Endothelial cell of umbilical vein (primary cell): Measurements from ENCODE around the gene ARHGEF1. TPM values are rescaled to one million over a fixed set of nuclear protein-coding genes. Genes with fewer than 3 reads are reported as not detected.

Source experiments
- BruUV-seq: library from RNA; stranded (reverse); fragments of 400-500 nt; replicated peaks from 2 replicates; lab custom pipeline; 2021; lab: Mats Ljungman, UMichigan
- CTCF ChIA-PET: fragments of 300-600, 350-600 bp; sonication (Branson Sonifier 250); formaldehyde crosslinking; loops from one replicate; lab custom pipeline; 2021; ENCODE audit warnings: antibody characterized with exemption, inconsistent platforms; lab: Charles Lee
- POLR2A ChIA-PET: fragments of 300-600, 350-600 bp; sonication (Branson Sonifier 250); formaldehyde crosslinking; loops from one replicate; lab custom pipeline; 2021; ENCODE audit warnings: antibody characterized with exemption, inconsistent platforms; lab: Charles Lee
- DNase-seq: peaks from one replicate; pipeline ENCODE4 v3.0.0-alpha.2; 2011; ENCODE audit warnings: low read depth, low spot score
- FAIRE-seq: peaks from 2 replicates; lab custom pipeline; 2011; peaks lifted over from hg19 to GRCh38; lab: Jason Lieb, UNC
- H2AFZ ChIP-seq: 2 replicates; pipeline ENCODE4 v1.6.0; 2012; ENCODE audit warnings: low read depth, low read length, control low read depth, inconsistent platforms
- H3K27ac ChIP-seq: 2 replicates; pipeline ENCODE4 v1.5.1; 2011; ENCODE audit warnings: low read depth, mild to moderate bottlenecking, control low read depth, low read length, moderate library complexity; ENCODE audit not compliant: insufficient read depth
- H3K27me3 ChIP-seq, 2 experiments: 2 replicates each; pipeline versions ENCODE4 v1.6.0 to v1.6.1; 2011; ENCODE audit warnings: low read length in 2 of 2, mixed read lengths in 1 of 2; ENCODE audit not compliant: control insufficient read depth in 2 of 2, insufficient read depth in 2 of 2
- H3K36me3 ChIP-seq, 2 experiments: 2 replicates in 1 of 2; 3 replicates in 1 of 2; pipeline ENCODE4 v1.5.1; 2011; ENCODE audit warnings: low read length in 2 of 2, mild to moderate bottlenecking in 1 of 2, moderate library complexity in 1 of 2; ENCODE audit not compliant: control insufficient read depth in 2 of 2, insufficient read depth in 2 of 2; ENCODE audit errors: extremely low read depth in 1 of 2
- H3K4me1 ChIP-seq: 3 replicates; pipeline ENCODE4 v1.5.1; 2011; ENCODE audit warnings: mild to moderate bottlenecking, low read length; ENCODE audit not compliant: control insufficient read depth, insufficient read depth; ENCODE audit errors: extremely low read depth
- H3K4me2 ChIP-seq: 2 replicates; pipeline ENCODE4 v1.6.1; 2011; ENCODE audit warnings: low read length, control low read depth, mixed read lengths; ENCODE audit not compliant: insufficient read depth
- H3K4me3 ChIP-seq, 3 experiments: fragments of 200-600 bp in 1 of 3; sonication (generic), shearing (Covaris generic) in 1 of 3; replicated peaks in 1 of 3; 2 replicates each; pipeline ENCODE4 v1.5.1; 2011 to 2016; ENCODE audit warnings: control low read depth in 3 of 3, low read length in 3 of 3, mild to moderate bottlenecking in 2 of 3, inconsistent platforms in 1 of 3, low read depth in 1 of 3, moderate library complexity in 1 of 3; ENCODE audit not compliant: insufficient read depth in 1 of 3
- H3K79me2 ChIP-seq: 2 replicates; pipeline ENCODE4 v1.6.0; 2012; ENCODE audit warnings: low read length, inconsistent platforms; ENCODE audit not compliant: control insufficient read depth, insufficient read depth
- H3K9ac ChIP-seq: replicated peaks from 2 replicates; pipeline ENCODE3; 2011; ENCODE audit warnings: low read length, control low read depth; ENCODE audit not compliant: insufficient read depth; ENCODE audit errors: extremely low read depth
- H3K9me1 ChIP-seq: replicated peaks from 3 replicates; pipeline ENCODE4 v1.6.0; 2011; ENCODE audit warnings: mild to moderate bottlenecking, low read length; ENCODE audit not compliant: control insufficient read depth, insufficient read depth; ENCODE audit errors: extremely low read depth
- H3K9me3 ChIP-seq: replicated peaks from 2 replicates; pipeline ENCODE4 v1.5.1; 2012; ENCODE audit warnings: low read length, inconsistent platforms; ENCODE audit not compliant: control insufficient read depth, insufficient read depth
- H4K20me1 ChIP-seq: replicated peaks from 2 replicates; pipeline ENCODE3; 2011; ENCODE audit warnings: mild to moderate bottlenecking, low read length; ENCODE audit not compliant: control insufficient read depth, insufficient read depth; ENCODE audit errors: extremely low read depth
- CTCF ChIP-seq, 2 donors: IDR thresholded peaks; 1 replicate in 1 of 2; 2 replicates in 1 of 2; pipeline ENCODE4 v1.5.1; 2011; ENCODE audit warnings: low read length in 2 of 2, mild to moderate bottlenecking in 2 of 2, moderate library complexity in 2 of 2, control low read depth in 1 of 2, inconsistent platforms in 1 of 2, low read depth in 1 of 2; ENCODE audit not compliant: insufficient read depth in 1 of 2; ENCODE audit errors: extremely low read depth in 1 of 2
- EZH2 ChIP-seq: IDR thresholded peaks from 2 replicates; pipeline ENCODE4 v1.6.1; 2012; ENCODE audit warnings: borderline replicate concordance, low read depth, mild to moderate bottlenecking, moderate library complexity, low read length, inconsistent platforms; ENCODE audit not compliant: severe bottlenecking
- FOS ChIP-seq: IDR thresholded peaks from 2 replicates; pipeline ENCODE4 v1.6.1; 2011; ENCODE audit warnings: mild to moderate bottlenecking, low read length, moderate library complexity, borderline replicate concordance; ENCODE audit not compliant: insufficient read depth
- GATA2 ChIP-seq: IDR thresholded peaks from 2 replicates; pipeline ENCODE4 v1.7.0; 2011; ENCODE audit warnings: low read depth, mild to moderate bottlenecking, moderate library complexity, mixed read lengths, low read length; ENCODE audit not compliant: insufficient read length, insufficient read depth
- JUN ChIP-seq: IDR thresholded peaks from 2 replicates; pipeline ENCODE4 v1.6.1; 2011; ENCODE audit warnings: borderline replicate concordance, low read depth; ENCODE audit not compliant: insufficient read length, insufficient read depth
- MAX ChIP-seq: IDR thresholded peaks from 2 replicates; pipeline ENCODE4 v1.6.1; 2011; ENCODE audit not compliant: insufficient read depth, insufficient read length
- MYC ChIP-seq: IDR thresholded peaks from one replicate; pipeline ENCODE4 v1.6.1; 2011; ENCODE audit warnings: mild to moderate bottlenecking, low read depth, low read length
- POLR2A ChIP-seq: IDR thresholded peaks from 2 replicates; pipeline ENCODE4 v1.6.1; 2012; ENCODE audit warnings: low read depth, mild to moderate bottlenecking, control low read depth, low read length
- POLR2AphosphoS5 ChIP-seq: IDR thresholded peaks from 2 replicates; pipeline ENCODE4 v1.6.1; 2012; ENCODE audit warnings: low read depth, mild to moderate bottlenecking, control low read depth, low read length, moderate library complexity; ENCODE audit not compliant: insufficient read depth
- dilution Hi-C: fragments of 300-500 bp; cut with MboI; formaldehyde crosslinking; loops from one replicate; pipeline ENCODE4 v1.15.0; 2019; ENCODE audit warnings: low sequenced_read_pairs; ENCODE audit not compliant: extremely low pct_ligation_motif_present
- intact Hi-C: fragments of 100-400 bp; cut with micrococcal nuclease; formaldehyde crosslinking; loops from one replicate; pipeline ENCODE4 v1.10.0; 2022
- polyA plus RNA-seq, 4 experiments: library from polyadenylated mRNA; depleted of rRNA in 3 of 4; stranded (reverse) in 3 of 4; unstranded in 1 of 4; fragments of >200 nt; gene quantifications; 2 replicates each; pipeline versions ENCODE4 v1.2.1 to v1.2.3, GENCODE V29; 2011 to 2012; ENCODE audit warnings: missing spikeins in 1 of 4
- total RNA-seq: library from RNA; stranded (reverse); gene quantifications from 2 replicates; pipeline ENCODE4 v1.2.3, GENCODE V29; 2021

Gene ARHGEF1
- total and polyA plus RNA-seq, 2 donors (not counting 3 experiments of a cell fraction or from before 2014, with no cell fraction given), result 65.4 to 123 TPM

GRCh38 chr19:41860419-41861115 lies 22.4 kb upstream of the ARHGEF1 start:
- peak overlapping the region; percentile 88 for H3K4me2 ChIP-seq
- H3K79me2 ChIP-seq, result peaks cover 54% of the 10 kb centered on the region
- H3K27me3 ChIP-seq, result no peaks in the 10 kb centered on the region
- no peak for TF ChIP-seq POLR2AphosphoS5
- no peak for TF ChIP-seq MYC
- no peak for TF ChIP-seq MAX
- TF ChIP-seq JUN, result no peak
- TF ChIP-seq POLR2A, result no peak
- no peak for TF ChIP-seq EZH2
- TF ChIP-seq GATA2, result no peak
- no peak for TF ChIP-seq FOS
- no peak for TF ChIP-seq CTCF (IDR thresholded peaks at IDR 0.05; ENCODE audit: extremely low read depth in 1 of 2, insufficient read depth in 1 of 2, low read depth in 1 of 2, low read length in 2 of 2)
- H3K9me1 ChIP-seq, result no peaks in the 10 kb centered on the region
- H3K36me3 ChIP-seq, result peaks cover 23 to 37% of the 10 kb centered on the region in 2 experiments
- peaks cover 39% of the 10 kb centered on the region for H3K4me1 ChIP-seq
- peak overlapping the region; percentile 78 to 86 (median 85) for H3K4me3 ChIP-seq
- dilution Hi-C loops (no loop called here), intact Hi-C loops (loop anchor here (1.0 kb wide), 1 partner anchor 24 kb away; no protein-coding TSS in a partner anchor)
- peak; percentile 40 for DNase-seq
- H4K20me1 ChIP-seq, result no peaks in the 10 kb centered on the region
- BruUV-seq, result TSS peak; percentile 72
- CTCF ChIA-PET, result interaction anchor here (1.3 to 4.0 kb wide), 4 partner anchors 9 to 98 kb away, joined by 4 to 18 read pairs (median 7); partner anchors contain the start of gene RABAC1
- peak overlapping the region; percentile 93 for H3K27ac ChIP-seq
- POLR2A ChIA-PET, result interaction anchor here (0.6 to 1.6 kb wide), 7 partner anchors 8 to 215 kb away, joined by 3 to 7 read pairs (median 4); partner anchors contain the start of genes RABAC1 and ZNF574
- FAIRE-seq, result no peak
- H3K9ac ChIP-seq, result peak overlapping the region; percentile 98
- H2AFZ ChIP-seq, result no peak overlapping the region
- H3K9me3 ChIP-seq, result no peaks in the 10 kb centered on the region
